ENCODE results near the gene VAMP3. TPM values are rescaled to one million over a fixed set of nuclear protein-coding genes. Genes with fewer than 3 reads are reported as not detected.

Gene VAMP3
- total RNA-seq, 4 donors from 2014 or later: 81.1 to 91.8 (median 85.5) TPM

GRCh38 chr1:7744882-7745281, 26.2 kb upstream of the VAMP3 start:
- Histone ChIP-seq H3K4me1 (no peaks in the 10 kb centered on the region), H3K36me3 (no peaks in the 10 kb centered on the region), H3K4me3 (no peak overlapping the region), H3K27me3 (no peaks in the 10 kb centered on the region), H3K9me3 (no peaks in the 10 kb centered on the region), H3K27ac (no peak overlapping the region)
- no peak for DNase-seq
- no peak for TF ChIP-seq POLR2AphosphoS5 (IDR thresholded peaks at IDR 0.05)
- TF ChIP-seq POLR2A (IDR thresholded peaks at IDR 0.05): no peak
- no peak for TF ChIP-seq CTCF (IDR thresholded peaks at IDR 0.05)
- TF ChIP-seq EP300 (IDR thresholded peaks at IDR 0.05; ENCODE audit: low read depth): no peak
- WGBS, 2 donors (ENCODE audit: low coverage in 1 of 2): 91% methylated on average over 9 of the region's 9 CpGs; no CpG with 5 or more reads in 1 of the 2 donors
- intact Hi-C loops (cut with DNase I; ENCODE audit: low total_unique reads) (no loop called here), in situ Hi-C loops (cut with MboI; ENCODE audit: low pct_ligation_motif_present in 1 of 4, low pct_unique_long_range_greater_than_20kb in 1 of 4, low sequenced_read_pairs in 3 of 4) (loop anchor here in 2 of 4 donors (10.0 kb wide), 1 partner anchor 70 kb away; no protein-coding TSS in a partner anchor)

GRCh38 chr1:7745783-7746182, 25.3 kb upstream of the VAMP3 start:
- TF ChIP-seq POLR2AphosphoS5 (IDR thresholded peaks at IDR 0.05): no peak
- TF ChIP-seq CTCF (IDR thresholded peaks at IDR 0.05): no peak
- no peak for TF ChIP-seq POLR2A (IDR thresholded peaks at IDR 0.05)
- TF ChIP-seq EP300 (IDR thresholded peaks at IDR 0.05; ENCODE audit: low read depth): no peak
- Histone ChIP-seq H3K27me3 (no peaks in the 10 kb centered on the region), H3K4me3 (no peak overlapping the region), H3K4me1 (no peaks in the 10 kb centered on the region), H3K36me3 (no peaks in the 10 kb centered on the region), H3K27ac (no peak overlapping the region), H3K9me3 (no peaks in the 10 kb centered on the region)
- WGBS, 2 donors (ENCODE audit: low coverage in 1 of 2): 90 to 97% methylated on average over 9 to 10 of the region's 10 CpGs
- no peak for DNase-seq
- intact Hi-C loops (cut with DNase I; ENCODE audit: low total_unique reads): no loop called here
- in situ Hi-C loops (cut with MboI; ENCODE audit: low pct_ligation_motif_present in 1 of 4, low pct_unique_long_range_greater_than_20kb in 1 of 4, low sequenced_read_pairs in 3 of 4): loop anchor here in 2 of 4 donors (10.0 kb wide), 1 partner anchor 71 kb away; no protein-coding TSS in a partner anchor

- no peak for TF ChIP-seq POLR2AphosphoS5 (IDR thresholded peaks at IDR 0.05)
- no peak for TF ChIP-seq CTCF (IDR thresholded peaks at IDR 0.05)
- TF ChIP-seq EP300 (IDR thresholded peaks at IDR 0.05; ENCODE audit: low read depth): no peak
- no peak for TF ChIP-seq POLR2A (IDR thresholded peaks at IDR 0.05)
- 75 to 80% methylated on average over 5 of the region's 5 CpGs for WGBS, 2 donors (ENCODE audit: low coverage in 1 of 2)
- intact Hi-C loops (cut with DNase I; ENCODE audit: low total_unique reads): no loop called here
- H3K36me3 ChIP-seq: no peaks in the 10 kb centered on the region
- H3K27me3 ChIP-seq: no peaks in the 10 kb centered on the region
- H3K4me3 ChIP-seq: no peak overlapping the region
- no peak overlapping the region for H3K27ac ChIP-seq
- no peak for DNase-seq
- H3K9me3 ChIP-seq: no peaks in the 10 kb centered on the region
- peaks cover 0 to 4% (median 1%) of the 10 kb centered on the region in 4 donors for H3K4me1 ChIP-seq
- in situ Hi-C loops (cut with MboI; ENCODE audit: low pct_ligation_motif_present in 1 of 4, low pct_unique_long_range_greater_than_20kb in 1 of 4, low sequenced_read_pairs in 3 of 4): loop anchor here in 2 of 4 donors (10.0 kb wide), 1 partner anchor 73 kb away; no protein-coding TSS in a partner anchor
Observed at GRCh38 chr1:7747605-7748004, 23.5 kb upstream of the VAMP3 start.

GRCh38 chr1:7749126-7749525, 22.0 kb upstream of the VAMP3 start:
- Histone ChIP-seq H3K9me3 (no peaks in the 10 kb centered on the region), H3K36me3 (no peaks in the 10 kb centered on the region), H3K4me3 (no peak overlapping the region), H3K4me1 (peaks cover 0 to 11% (median 3%) of the 10 kb centered on the region in 4 donors), H3K27me3 (no peaks in the 10 kb centered on the region), H3K27ac (no peak overlapping the region)
- no peak for DNase-seq
- TF ChIP-seq EP300 (IDR thresholded peaks at IDR 0.05; ENCODE audit: low read depth) (no peak), POLR2A (IDR thresholded peaks at IDR 0.05) (no peak), POLR2AphosphoS5 (IDR thresholded peaks at IDR 0.05) (no peak), CTCF (IDR thresholded peaks at IDR 0.05) (no peak)
- intact Hi-C loops (cut with DNase I; ENCODE audit: low total_unique reads): no loop called here
- 57 to 64% methylated on average over 5 of the region's 5 CpGs for WGBS, 2 donors (ENCODE audit: low coverage in 1 of 2)
- in situ Hi-C loops (cut with MboI; ENCODE audit: low pct_ligation_motif_present in 1 of 4, low pct_unique_long_range_greater_than_20kb in 1 of 4, low sequenced_read_pairs in 3 of 4): loop anchor here in 2 of 4 donors (10.0 kb wide), 1 partner anchor 74 kb away; no protein-coding TSS in a partner anchor

All from transverse colon (tissue), 4 donors.